ENCODE measurements around the gene KCNJ5. TPM values are rescaled to one million over a fixed set of nuclear protein-coding genes. Genes with fewer than 3 reads are reported as not detected.

Gene KCNJ5
- total and polyA plus RNA-seq, 2 experiments from 2014 or later, result under 0.01 TPM; not detected in 1

GRCh38 chr11:128872594-128872993 is 18.6 kb upstream of the KCNJ5 start:
- no peak overlapping the region for H3K27ac ChIP-seq
- peaks cover 45% of the 10 kb centered on the region for H3K27me3 ChIP-seq (replicated peaks; ENCODE audit: insufficient read depth)
- no peaks in the 10 kb centered on the region for H3K9me3 ChIP-seq (ENCODE audit: low read depth)
- no peak overlapping the region for H3K9ac ChIP-seq
- no peak for DNase-seq
- 75 to 85% methylated on average over 2 to 3 of the region's 3 CpGs for WGBS, 2 experiments (ENCODE audit: low coverage in 1 of 2, low lambda C conversion rate in 2 of 2, missing lambda C conversion rate in 2 of 2)
- no peak overlapping the region for H3K4me2 ChIP-seq (ENCODE audit: unreplicated experiment)
- no peaks in the 10 kb centered on the region for H3K9me2 ChIP-seq (ENCODE audit: insufficient read depth)
- no peaks in the 10 kb centered on the region for H3K36me3 ChIP-seq (ENCODE audit: low read depth)
- H3K4me3 ChIP-seq, result no peak overlapping the region
- H3K79me2 ChIP-seq (ENCODE audit: insufficient read depth), result no peaks in the 10 kb centered on the region
- H3F3A ChIP-seq (ENCODE audit: insufficient read depth), result no peaks in the 10 kb centered on the region
- TF ChIP-seq EZH2phosphoT487 (IDR thresholded peaks at IDR 0.05; ENCODE audit: insufficient read depth, low read depth) (no peak), EZH2 (IDR thresholded peaks at IDR 0.05; ENCODE audit: insufficient read depth, poor library complexity, severe bottlenecking) (no peak)
- H2AFZ ChIP-seq, result no peak overlapping the region
- H3K4me1 ChIP-seq (ENCODE audit: insufficient read depth), result no peaks in the 10 kb centered on the region
- H4K20me1 ChIP-seq (ENCODE audit: insufficient read depth), result no peaks in the 10 kb centered on the region
- in situ Hi-C loops (cut with MboI), result no loop called here

GRCh38 chr11:128874427-128874826 is 16.7 kb upstream of the KCNJ5 start:
- no peak overlapping the region for H3K4me3 ChIP-seq
- TF ChIP-seq EZH2phosphoT487 (IDR thresholded peaks at IDR 0.05; ENCODE audit: insufficient read depth, low read depth) (no peak), EZH2 (IDR thresholded peaks at IDR 0.05; ENCODE audit: insufficient read depth, poor library complexity, severe bottlenecking) (no peak)
- H3K9me3 ChIP-seq (ENCODE audit: low read depth), result no peaks in the 10 kb centered on the region
- H3K27me3 ChIP-seq (replicated peaks; ENCODE audit: insufficient read depth), result peaks cover 47% of the 10 kb centered on the region
- no peak overlapping the region for H3K9ac ChIP-seq
- WGBS, 2 experiments (ENCODE audit: low coverage in 1 of 2, low lambda C conversion rate in 2 of 2, missing lambda C conversion rate in 2 of 2), result 34 to 56% methylated on average over 3 of the region's 3 CpGs
- H4K20me1 ChIP-seq (ENCODE audit: insufficient read depth), result no peaks in the 10 kb centered on the region
- no peaks in the 10 kb centered on the region for H3K79me2 ChIP-seq (ENCODE audit: insufficient read depth)
- in situ Hi-C loops (cut with MboI), result no loop called here
- H3F3A ChIP-seq (ENCODE audit: insufficient read depth), result no peaks in the 10 kb centered on the region
- DNase-seq, result peak; percentile 16
- H3K9me2 ChIP-seq (ENCODE audit: insufficient read depth), result no peaks in the 10 kb centered on the region
- H3K36me3 ChIP-seq (ENCODE audit: low read depth), result no peaks in the 10 kb centered on the region
- no peak overlapping the region for H2AFZ ChIP-seq
- no peaks in the 10 kb centered on the region for H3K4me1 ChIP-seq (ENCODE audit: insufficient read depth)
- H3K4me2 ChIP-seq (ENCODE audit: unreplicated experiment), result no peak overlapping the region
- no peak overlapping the region for H3K27ac ChIP-seq

GRCh38 chr11:128876133-128876650 is 15.0 kb upstream of the KCNJ5 start:
- Histone ChIP-seq H3K9me3 (ENCODE audit: low read depth) (no peaks in the 10 kb centered on the region), H3K79me2 (ENCODE audit: insufficient read depth) (no peaks in the 10 kb centered on the region), H3K4me1 (ENCODE audit: insufficient read depth) (no peaks in the 10 kb centered on the region), H3K9ac (no peak overlapping the region), H3K4me2 (ENCODE audit: unreplicated experiment) (no peak overlapping the region), H3K27me3 (replicated peaks; ENCODE audit: insufficient read depth) (peaks cover 47% of the 10 kb centered on the region), H3K4me3 (no peak overlapping the region), H3K9me2 (ENCODE audit: insufficient read depth) (no peaks in the 10 kb centered on the region), H2AFZ (no peak overlapping the region), H4K20me1 (ENCODE audit: insufficient read depth) (no peaks in the 10 kb centered on the region), H3K27ac (no peak overlapping the region), H3F3A (ENCODE audit: insufficient read depth) (no peaks in the 10 kb centered on the region), H3K36me3 (ENCODE audit: low read depth) (no peaks in the 10 kb centered on the region)
- no peak for TF ChIP-seq EZH2 (IDR thresholded peaks at IDR 0.05; ENCODE audit: insufficient read depth, poor library complexity, severe bottlenecking)
- TF ChIP-seq EZH2phosphoT487 (IDR thresholded peaks at IDR 0.05; ENCODE audit: insufficient read depth, low read depth), result no peak
- DNase-seq, result no peak
- WGBS, 2 experiments (ENCODE audit: low coverage in 1 of 2, low lambda C conversion rate in 2 of 2, missing lambda C conversion rate in 2 of 2), result 57 to 63% methylated on average over 22 of the region's 22 CpGs
- in situ Hi-C loops (cut with MboI), result no loop called here

- H3K9me2 ChIP-seq (ENCODE audit: insufficient read depth), result no peaks in the 10 kb centered on the region
- TF ChIP-seq EZH2 (IDR thresholded peaks at IDR 0.05; ENCODE audit: insufficient read depth, poor library complexity, severe bottlenecking) (no peak), EZH2phosphoT487 (IDR thresholded peaks at IDR 0.05; ENCODE audit: insufficient read depth, low read depth) (no peak)
- no peak overlapping the region for H3K4me2 ChIP-seq (ENCODE audit: unreplicated experiment)
- H3K4me3 ChIP-seq, result no peak overlapping the region
- no peaks in the 10 kb centered on the region for H3F3A ChIP-seq (ENCODE audit: insufficient read depth)
- no peaks in the 10 kb centered on the region for H3K4me1 ChIP-seq (ENCODE audit: insufficient read depth)
- no peaks in the 10 kb centered on the region for H4K20me1 ChIP-seq (ENCODE audit: insufficient read depth)
- H2AFZ ChIP-seq, result no peak overlapping the region
- in situ Hi-C loops (cut with MboI), result no loop called here
- H3K9ac ChIP-seq, result no peak overlapping the region
- DNase-seq, result no peak
- no peaks in the 10 kb centered on the region for H3K36me3 ChIP-seq (ENCODE audit: low read depth)
- H3K27me3 ChIP-seq (replicated peaks; ENCODE audit: insufficient read depth), result peaks cover 55% of the 10 kb centered on the region
- H3K27ac ChIP-seq, result no peak overlapping the region
- no peaks in the 10 kb centered on the region for H3K79me2 ChIP-seq (ENCODE audit: insufficient read depth)
- WGBS, 2 experiments (ENCODE audit: low coverage in 1 of 2, low lambda C conversion rate in 2 of 2, missing lambda C conversion rate in 2 of 2), result 65 to 71% methylated on average over 5 of the region's 5 CpGs
- H3K9me3 ChIP-seq (ENCODE audit: low read depth), result no peaks in the 10 kb centered on the region
Measured at GRCh38 chr11:128877726-128878125, 13.4 kb upstream of the KCNJ5 start.

GRCh38 chr11:128878455-128878854 is 12.7 kb upstream of the KCNJ5 start:
- Histone ChIP-seq H3F3A (ENCODE audit: insufficient read depth) (no peaks in the 10 kb centered on the region), H3K79me2 (ENCODE audit: insufficient read depth) (no peaks in the 10 kb centered on the region), H3K4me1 (ENCODE audit: insufficient read depth) (no peaks in the 10 kb centered on the region), H3K4me3 (no peak overlapping the region), H3K9me2 (ENCODE audit: insufficient read depth) (no peaks in the 10 kb centered on the region), H2AFZ (no peak overlapping the region), H3K27ac (no peak overlapping the region), H3K36me3 (ENCODE audit: low read depth) (no peaks in the 10 kb centered on the region), H3K9ac (no peak overlapping the region), H3K4me2 (ENCODE audit: unreplicated experiment) (no peak overlapping the region), H3K27me3 (replicated peaks; ENCODE audit: insufficient read depth) (peaks cover 55% of the 10 kb centered on the region), H4K20me1 (ENCODE audit: insufficient read depth) (no peaks in the 10 kb centered on the region), H3K9me3 (ENCODE audit: low read depth) (no peaks in the 10 kb centered on the region)
- in situ Hi-C loops (cut with MboI), result no loop called here
- no peak for DNase-seq
- no peak for TF ChIP-seq EZH2 (IDR thresholded peaks at IDR 0.05; ENCODE audit: insufficient read depth, poor library complexity, severe bottlenecking)
- no peak for TF ChIP-seq EZH2phosphoT487 (IDR thresholded peaks at IDR 0.05; ENCODE audit: insufficient read depth, low read depth)
- 81 to 84% methylated on average over 2 of the region's 2 CpGs for WGBS, 2 experiments (ENCODE audit: low coverage in 1 of 2, low lambda C conversion rate in 2 of 2, missing lambda C conversion rate in 2 of 2)
